Measurements from ENCODE around the gene ANGPTL4. TPM values are rescaled to one million over a fixed set of nuclear protein-coding genes. Genes with fewer than 3 reads are reported as not detected.

ANGPTL4 gene
- total and polyA plus RNA-seq, 2 donors (not counting 1 experiment from before 2014, with no cell fraction given): 1.7 to 6.6 TPM

DNA sequence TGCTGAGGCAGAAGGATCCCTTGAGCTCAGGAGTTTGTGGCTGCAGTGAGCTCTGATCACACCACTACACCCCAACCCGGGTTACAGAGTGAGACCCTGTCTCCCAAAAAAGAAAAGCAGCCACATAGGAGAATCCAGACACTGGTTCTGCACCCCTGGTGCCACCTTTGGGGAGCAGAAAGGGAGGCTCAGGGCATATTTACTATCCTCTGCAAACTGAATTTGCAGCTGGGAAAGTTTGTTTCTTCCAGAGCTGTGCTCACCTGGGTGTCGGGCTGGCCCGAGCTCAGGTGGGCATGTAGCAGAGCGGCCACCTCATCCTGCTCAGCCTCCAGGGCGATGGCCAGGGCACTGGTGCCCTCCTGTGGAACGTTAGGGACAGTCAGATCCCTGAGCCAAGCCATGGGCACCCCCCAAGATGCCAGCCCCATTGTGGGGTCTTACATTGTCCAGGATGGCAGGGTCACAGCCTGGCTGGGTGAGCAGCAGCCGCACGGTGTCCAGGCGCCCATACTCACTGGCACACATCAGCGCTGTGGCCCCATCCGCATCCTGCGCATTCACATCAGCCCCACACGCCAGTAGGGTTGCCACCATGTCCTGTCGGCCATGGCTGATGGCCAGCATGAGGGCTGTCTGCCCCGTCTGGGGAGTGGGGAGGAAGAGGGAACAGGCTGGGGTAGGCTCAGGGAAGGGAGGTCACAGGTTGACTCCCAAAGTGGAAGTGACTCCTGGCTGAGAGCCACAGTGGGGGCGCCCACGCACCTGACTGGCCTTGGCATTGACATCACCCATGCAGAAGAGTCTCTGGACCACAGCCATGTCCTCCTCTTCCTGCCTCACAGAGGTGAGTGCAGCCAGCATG, 39.5 kb upstream of the ANGPTL4 start:
- Histone ChIP-seq H3K9ac (ENCODE audit: insufficient read depth, low read length) (no peak overlapping the region), H3K9me3 (ENCODE audit: control insufficient read depth, insufficient read depth, low read depth, low read length) (no peaks in the 10 kb centered on the region), H3K36me3 (ENCODE audit: control insufficient read depth, insufficient read depth, low read length) (peaks cover 12% of the 10 kb centered on the region), H3K4me1 (ENCODE audit: control insufficient read depth, extremely low read depth, insufficient read depth, low read length) (peaks cover 11% of the 10 kb centered on the region), H3K4me3 (replicated peaks in 1 of 4; ENCODE audit: control extremely low read depth in 1 of 4, insufficient read depth in 1 of 4, low read depth in 3 of 4, low read length in 4 of 4) (no peak overlapping the region), H2AFZ (ENCODE audit: low read length) (no peak overlapping the region), H3K79me2 (ENCODE audit: control insufficient read depth, insufficient read depth, low read length) (peaks cover 37% of the 10 kb centered on the region), H4K20me1 (ENCODE audit: control insufficient read depth, extremely low read depth, insufficient read depth, low read length) (no peaks in the 10 kb centered on the region), H3K27ac (ENCODE audit: insufficient read depth, low read length) (no peak overlapping the region), H3K4me2 (ENCODE audit: extremely low read depth, insufficient read depth, low read length) (no peak overlapping the region), H3K27me3 (ENCODE audit: control insufficient read depth, insufficient read depth, low read length) (no peaks in the 10 kb centered on the region)
- no peak for TF ChIP-seq EZH2 (IDR thresholded peaks at IDR 0.05; ENCODE audit: low read length, missing control alignments)
- TF ChIP-seq, protein P1, sequence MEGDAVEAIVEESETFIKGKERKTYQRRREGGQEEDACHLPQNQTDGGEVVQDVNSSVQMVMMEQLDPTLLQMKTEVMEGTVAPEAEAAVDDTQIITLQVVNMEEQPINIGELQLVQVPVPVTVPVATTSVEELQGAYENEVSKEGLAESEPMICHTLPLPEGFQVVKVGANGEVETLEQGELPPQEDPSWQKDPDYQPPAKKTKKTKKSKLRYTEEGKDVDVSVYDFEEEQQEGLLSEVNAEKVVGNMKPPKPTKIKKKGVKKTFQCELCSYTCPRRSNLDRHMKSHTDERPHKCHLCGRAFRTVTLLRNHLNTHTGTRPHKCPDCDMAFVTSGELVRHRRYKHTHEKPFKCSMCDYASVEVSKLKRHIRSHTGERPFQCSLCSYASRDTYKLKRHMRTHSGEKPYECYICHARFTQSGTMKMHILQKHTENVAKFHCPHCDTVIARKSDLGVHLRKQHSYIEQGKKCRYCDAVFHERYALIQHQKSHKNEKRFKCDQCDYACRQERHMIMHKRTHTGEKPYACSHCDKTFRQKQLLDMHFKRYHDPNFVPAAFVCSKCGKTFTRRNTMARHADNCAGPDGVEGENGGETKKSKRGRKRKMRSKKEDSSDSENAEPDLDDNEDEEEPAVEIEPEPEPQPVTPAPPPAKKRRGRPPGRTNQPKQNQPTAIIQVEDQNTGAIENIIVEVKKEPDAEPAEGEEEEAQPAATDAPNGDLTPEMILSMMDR (conservative IDR thresholded peaks at IDR 0.05 in 1 of 2, IDR thresholded peaks at IDR 0.05 in 1 of 2; ENCODE audit: low read depth in 1 of 2, low read length in 2 of 2): no peak
- DNase-seq (ENCODE audit: low read depth in 2 of 2): no peak

DNA sequence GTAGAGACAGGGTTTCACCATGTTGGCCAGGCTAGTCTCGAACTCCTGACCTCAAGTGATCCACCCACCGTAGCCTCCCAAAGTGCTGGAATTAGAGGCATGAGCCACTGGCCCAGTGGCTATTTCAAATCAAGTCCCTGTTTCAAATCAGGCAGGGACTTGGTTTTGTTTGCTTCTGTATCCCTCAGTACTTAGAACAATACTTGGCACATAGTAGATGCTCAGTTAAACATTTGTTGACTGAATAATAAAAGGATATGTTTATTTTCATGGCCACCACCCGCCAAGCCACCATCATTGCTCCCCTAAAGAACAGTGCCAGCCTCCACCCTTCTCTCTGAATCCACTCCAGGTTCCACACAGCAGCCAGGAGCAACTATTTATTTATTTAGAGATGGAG, 38.5 kb upstream of the ANGPTL4 start:
- Histone ChIP-seq H3K27me3 (ENCODE audit: control insufficient read depth, insufficient read depth, low read length) (no peaks in the 10 kb centered on the region), H3K4me3 (replicated peaks in 1 of 4; ENCODE audit: control extremely low read depth in 1 of 4, insufficient read depth in 1 of 4, low read depth in 3 of 4, low read length in 4 of 4) (no peak overlapping the region), H3K36me3 (ENCODE audit: control insufficient read depth, insufficient read depth, low read length) (peaks cover 12% of the 10 kb centered on the region), H3K4me1 (ENCODE audit: control insufficient read depth, extremely low read depth, insufficient read depth, low read length) (peaks cover 9% of the 10 kb centered on the region), H3K4me2 (ENCODE audit: extremely low read depth, insufficient read depth, low read length) (no peak overlapping the region), H3K9me3 (ENCODE audit: control insufficient read depth, insufficient read depth, low read depth, low read length) (no peaks in the 10 kb centered on the region), H4K20me1 (ENCODE audit: control insufficient read depth, extremely low read depth, insufficient read depth, low read length) (no peaks in the 10 kb centered on the region), H3K9ac (ENCODE audit: insufficient read depth, low read length) (no peak overlapping the region), H3K27ac (ENCODE audit: insufficient read depth, low read length) (no peak overlapping the region), H3K79me2 (ENCODE audit: control insufficient read depth, insufficient read depth, low read length) (peaks cover 29% of the 10 kb centered on the region), H2AFZ (ENCODE audit: low read length) (no peak overlapping the region)
- no peak for TF ChIP-seq EZH2 (IDR thresholded peaks at IDR 0.05; ENCODE audit: low read length, missing control alignments)
- TF ChIP-seq, protein P1 (conservative IDR thresholded peaks at IDR 0.05 in 1 of 2, IDR thresholded peaks at IDR 0.05 in 1 of 2; ENCODE audit: low read depth in 1 of 2, low read length in 2 of 2): no peak
- no peak for DNase-seq (ENCODE audit: low read depth in 2 of 2)

DNA sequence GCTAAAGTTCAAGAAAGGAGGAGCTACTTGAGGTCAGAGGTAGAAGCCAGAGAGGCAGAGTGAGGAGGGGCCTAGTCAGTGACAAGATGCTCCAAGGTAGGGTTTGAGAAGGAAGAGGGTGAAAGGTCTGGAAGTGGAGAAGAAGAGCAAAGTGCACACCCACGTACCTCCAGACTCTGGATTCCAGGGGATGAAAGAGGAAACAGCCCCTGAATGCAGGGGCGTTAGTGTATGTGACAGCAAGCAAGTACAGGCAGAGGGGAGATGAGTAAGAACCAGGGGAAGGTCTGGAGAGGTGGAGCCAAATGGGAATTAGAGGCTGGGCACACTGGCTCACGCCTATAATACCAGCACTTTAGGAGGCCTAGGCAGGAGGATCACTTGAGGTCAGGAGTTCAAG, 34.0 kb upstream of the ANGPTL4 start:
- TF ChIP-seq EZH2 (IDR thresholded peaks at IDR 0.05; ENCODE audit: low read length, missing control alignments): no peak
- TF ChIP-seq, protein P1 (conservative IDR thresholded peaks at IDR 0.05 in 1 of 2, IDR thresholded peaks at IDR 0.05 in 1 of 2; ENCODE audit: low read depth in 1 of 2, low read length in 2 of 2): no peak
- no peaks in the 10 kb centered on the region for H3K9me3 ChIP-seq (ENCODE audit: control insufficient read depth, insufficient read depth, low read depth, low read length)

More for the DNA sequence above, 34.0 kb upstream of the ANGPTL4 start:
- H3K4me3 ChIP-seq (replicated peaks in 1 of 4; ENCODE audit: control extremely low read depth in 1 of 4, insufficient read depth in 1 of 4, low read depth in 3 of 4, low read length in 4 of 4): no peak overlapping the region
- H3K27me3 ChIP-seq (ENCODE audit: control insufficient read depth, insufficient read depth, low read length): peaks cover 21% of the 10 kb centered on the region
- no peak overlapping the region for H2AFZ ChIP-seq (ENCODE audit: low read length)
- no peaks in the 10 kb centered on the region for H4K20me1 ChIP-seq (ENCODE audit: control insufficient read depth, extremely low read depth, insufficient read depth, low read length)
- no peaks in the 10 kb centered on the region for H3K79me2 ChIP-seq (ENCODE audit: control insufficient read depth, insufficient read depth, low read length)
- no peak for DNase-seq (ENCODE audit: low read depth in 2 of 2)
- no peaks in the 10 kb centered on the region for H3K36me3 ChIP-seq (ENCODE audit: control insufficient read depth, insufficient read depth, low read length)
- no peak overlapping the region for H3K9ac ChIP-seq (ENCODE audit: insufficient read depth, low read length)
- H3K27ac ChIP-seq (ENCODE audit: insufficient read depth, low read length): no peak overlapping the region
- no peaks in the 10 kb centered on the region for H3K4me1 ChIP-seq (ENCODE audit: control insufficient read depth, extremely low read depth, insufficient read depth, low read length)
- no peak overlapping the region for H3K4me2 ChIP-seq (ENCODE audit: extremely low read depth, insufficient read depth, low read length)
